Activated CD4-positive, alpha-beta T cell treated with anti-CD3 and anti-CD28 coated beads, Interleukin-2, amount 10 ng/mL, durations not matched to agents 24 days and 14 days (primary cell): Measurements from ENCODE around the gene TRMT13. TPM values are rescaled to one million over a fixed set of nuclear protein-coding genes. Genes with fewer than 3 reads are reported as not detected.

Experiments
- DNase-seq: peaks from one replicate; pipeline ENCODE4 v3.0.0; 2022
- H3K27ac Mint-ChIP-seq: one replicate; pipeline ENCODE4 v1.8.0; 2022; ENCODE audit warnings: mild to moderate bottlenecking, mixed read lengths
- H3K27me3 Mint-ChIP-seq: one replicate; pipeline ENCODE4 v1.8.0; 2022; ENCODE audit warnings: mixed read lengths
- H3K36me3 Mint-ChIP-seq: one replicate; pipeline ENCODE4 v1.8.0; 2022; ENCODE audit warnings: low read depth, mild to moderate bottlenecking, mixed read lengths
- H3K4me1 Mint-ChIP-seq: one replicate; pipeline ENCODE4 v1.8.0; 2021; ENCODE audit warnings: mixed read lengths
- H3K4me3 Mint-ChIP-seq: one replicate; pipeline ENCODE4 v1.8.0; 2022; ENCODE audit warnings: mild to moderate bottlenecking, moderate library complexity, mixed read lengths
- H3K9me3 Mint-ChIP-seq: one replicate; pipeline ENCODE4 v1.8.0; 2021; ENCODE audit warnings: mixed read lengths
- intact Hi-C: fragments of 100-400 bp; cut with micrococcal nuclease; formaldehyde crosslinking; loops from one replicate; pipeline ENCODE4 v1.15.1; 2023
- total RNA-seq: library from RNA; stranded (reverse); gene quantifications from 2 replicates; pipeline ENCODE4 v1.2.3, GENCODE V29; 2022

The TRMT13 gene
- total RNA-seq, 1 donor from 2014 or later = 24.3 TPM

DNA sequence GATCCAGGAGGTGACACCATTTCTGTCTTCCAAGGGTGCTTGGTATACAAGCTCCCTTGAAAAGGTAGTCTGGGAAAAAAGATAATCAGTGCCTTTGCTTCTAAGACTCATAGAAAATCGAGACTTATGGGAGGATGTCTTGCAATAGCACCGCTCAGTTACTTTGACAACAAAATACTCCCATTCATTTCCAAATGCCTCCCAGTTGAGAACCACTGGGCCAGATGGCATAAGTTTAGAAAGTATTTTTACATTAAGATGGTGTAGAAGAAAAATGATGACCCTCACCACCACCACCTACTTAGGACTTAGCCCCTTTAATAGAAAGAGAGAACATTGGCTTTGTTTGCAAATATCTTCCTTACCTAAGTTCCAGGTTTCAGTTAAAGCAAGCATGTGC, 4.6 kb downstream of the TRMT13 start:
- intact Hi-C loops = no loop called here
- peaks cover 39% of the 10 kb centered on the region for H3K36me3 Mint-ChIP-seq
- H3K27ac Mint-ChIP-seq = no peak overlapping the region
- H3K4me1 Mint-ChIP-seq = peaks cover 17% of the 10 kb centered on the region
- H3K4me3 Mint-ChIP-seq = no peak overlapping the region
- no peaks in the 10 kb centered on the region for H3K9me3 Mint-ChIP-seq
- DNase-seq = no peak
- peaks cover 3% of the 10 kb centered on the region for H3K27me3 Mint-ChIP-seq

DNA sequence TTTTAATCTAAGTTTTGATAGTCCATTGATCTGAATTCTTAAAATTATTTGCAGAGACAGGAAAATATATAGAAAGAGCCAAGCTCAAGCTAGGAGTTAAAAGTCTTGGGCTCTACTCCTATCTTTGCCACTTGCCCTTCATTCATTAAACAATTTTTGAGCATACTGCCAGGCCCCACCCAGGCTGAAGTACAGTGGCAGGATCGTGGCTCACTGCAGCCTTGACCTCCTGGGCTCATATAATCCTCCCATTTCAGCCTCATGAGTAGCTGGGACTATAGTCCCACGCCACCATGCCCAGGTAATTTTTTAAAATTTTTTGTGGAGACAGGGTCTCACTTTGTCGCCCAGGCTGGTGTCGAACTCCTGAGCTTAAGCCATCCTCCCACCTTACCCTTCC, 8.2 kb downstream of the TRMT13 start:
- H3K27me3 Mint-ChIP-seq = no peaks in the 10 kb centered on the region
- no peak overlapping the region for H3K27ac Mint-ChIP-seq
- intact Hi-C loops = no loop called here
- no peaks in the 10 kb centered on the region for H3K9me3 Mint-ChIP-seq
- peaks cover 57% of the 10 kb centered on the region for H3K36me3 Mint-ChIP-seq
- H3K4me3 Mint-ChIP-seq = no peak overlapping the region
- no peak for DNase-seq
- H3K4me1 Mint-ChIP-seq = peaks cover 6% of the 10 kb centered on the region

DNA sequence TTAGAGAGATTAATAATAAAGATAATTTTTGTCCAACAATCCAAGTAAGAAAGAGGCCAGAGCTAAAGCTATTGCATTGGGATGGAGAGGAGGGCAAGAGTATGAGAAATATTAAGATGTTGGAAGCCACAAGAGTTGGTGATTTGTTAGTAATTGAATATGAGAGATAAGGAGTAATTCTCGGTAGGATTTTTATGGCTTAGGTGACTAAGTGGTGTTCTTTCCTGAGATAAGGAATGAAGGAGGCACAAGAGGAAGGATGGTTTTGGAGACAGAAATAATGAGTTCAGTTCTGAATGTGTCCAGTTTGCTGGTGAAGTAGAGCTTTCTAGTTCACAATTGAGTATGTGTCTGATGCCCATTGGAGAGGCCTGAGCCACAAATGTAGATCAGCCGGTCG, 9.4 kb downstream of the TRMT13 start:
- Mint-ChIP-seq H3K4me3 (no peak overlapping the region), H3K4me1 (peaks cover 8% of the 10 kb centered on the region), H3K27ac (no peak overlapping the region), H3K36me3 (peaks cover 59% of the 10 kb centered on the region), H3K9me3 (no peaks in the 10 kb centered on the region), H3K27me3 (no peaks in the 10 kb centered on the region)
- DNase-seq = no peak
- intact Hi-C loops = no loop called here

DNA sequence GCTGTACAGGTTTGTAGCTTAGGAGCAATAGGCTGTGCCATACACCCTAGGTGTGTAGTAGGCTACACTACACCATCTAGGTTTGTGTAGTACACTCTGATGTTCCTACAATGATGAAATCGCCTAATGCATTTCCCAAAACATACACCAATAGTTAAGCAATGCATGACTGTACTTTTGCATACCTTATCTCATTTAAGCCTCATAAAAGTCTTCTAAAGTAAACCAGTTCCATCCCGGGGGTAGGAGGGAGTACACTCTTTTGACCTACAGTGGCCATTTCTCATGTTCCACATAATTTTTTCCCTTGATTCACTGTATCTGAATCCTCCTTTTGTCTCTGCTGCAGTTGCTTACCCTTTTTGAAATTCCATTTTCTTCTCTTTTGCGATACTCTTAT, 12.2 kb downstream of the TRMT13 start:
- H3K4me1 Mint-ChIP-seq = peaks cover 9% of the 10 kb centered on the region
- H3K27ac Mint-ChIP-seq = no peak overlapping the region
- H3K27me3 Mint-ChIP-seq = no peaks in the 10 kb centered on the region
- H3K4me3 Mint-ChIP-seq = no peak overlapping the region
- H3K36me3 Mint-ChIP-seq = peaks cover 51% of the 10 kb centered on the region
- no peaks in the 10 kb centered on the region for H3K9me3 Mint-ChIP-seq
- DNase-seq = no peak
- intact Hi-C loops = no loop called here

DNA sequence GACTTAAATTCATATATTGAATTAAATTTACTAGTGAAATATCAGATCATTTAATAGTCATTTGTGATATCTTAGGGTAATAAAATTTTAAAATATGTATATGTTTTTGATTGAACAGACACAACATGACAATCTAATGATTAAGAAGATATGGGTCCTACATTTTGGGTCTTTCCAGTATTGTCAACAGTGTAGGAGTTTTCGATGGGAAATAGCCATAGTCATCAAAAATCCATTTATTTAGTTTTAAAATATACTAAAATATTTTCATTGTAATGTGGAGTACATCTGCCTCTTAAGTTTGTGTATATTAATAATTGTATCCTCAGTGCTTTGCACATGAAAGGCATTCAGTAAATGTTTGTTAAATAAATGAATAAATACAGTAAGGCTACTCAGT, 14.0 kb downstream of the TRMT13 start:
- DNase-seq = no peak
- H3K36me3 Mint-ChIP-seq = peaks cover 42% of the 10 kb centered on the region
- no peak overlapping the region for H3K27ac Mint-ChIP-seq
- H3K27me3 Mint-ChIP-seq = no peaks in the 10 kb centered on the region
- intact Hi-C loops = no loop called here
- H3K4me3 Mint-ChIP-seq = no peak overlapping the region
- peaks cover 9% of the 10 kb centered on the region for H3K4me1 Mint-ChIP-seq
- H3K9me3 Mint-ChIP-seq = no peaks in the 10 kb centered on the region

DNA sequence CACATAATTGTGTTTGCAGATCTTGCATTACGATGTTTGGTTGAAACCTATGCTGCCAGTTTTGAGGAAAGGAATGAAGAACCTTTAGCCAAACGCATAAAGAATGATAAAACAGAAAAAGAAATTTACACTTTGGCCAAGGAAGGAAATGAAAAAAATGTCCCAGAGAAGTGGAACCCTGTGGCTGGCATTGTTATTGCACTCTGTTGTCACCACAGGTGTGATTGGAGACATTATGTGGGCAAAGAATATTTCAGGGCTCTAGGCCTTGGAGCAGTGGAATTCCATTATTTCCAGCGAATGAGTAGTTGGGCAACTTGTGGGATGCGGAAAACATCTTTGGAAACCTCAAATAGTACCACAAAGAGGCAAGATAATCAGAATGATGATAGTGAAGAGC, 14.9 kb downstream of the TRMT13 start:
- H3K9me3 Mint-ChIP-seq = no peaks in the 10 kb centered on the region

DNA sequence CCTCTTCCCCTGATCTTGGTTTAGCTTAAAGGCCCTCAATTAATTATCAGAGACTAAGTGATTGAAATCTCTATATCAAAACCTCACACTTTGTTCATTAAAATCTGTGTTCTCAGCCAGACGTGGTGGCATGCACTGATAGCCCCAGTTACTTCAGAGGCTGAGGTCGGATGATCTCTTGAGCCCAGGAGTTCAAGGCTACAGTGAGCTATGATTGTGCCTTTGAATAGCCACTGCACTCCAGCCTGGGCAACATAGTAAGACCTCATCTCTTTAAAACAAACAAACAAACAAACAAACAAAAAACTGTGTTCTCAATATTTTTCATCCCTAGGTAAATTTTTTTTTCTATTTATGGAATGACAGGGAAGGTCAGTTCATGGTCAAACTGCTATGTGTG, 18.7 kb downstream of the TRMT13 start:
- Mint-ChIP-seq H3K4me1 (peaks cover 8% of the 10 kb centered on the region), H3K4me3 (no peak overlapping the region), H3K27ac (no peak overlapping the region), H3K27me3 (no peaks in the 10 kb centered on the region), H3K9me3 (no peaks in the 10 kb centered on the region), H3K36me3 (peaks cover 14% of the 10 kb centered on the region)
- DNase-seq = no peak
- intact Hi-C loops = no loop called here

More for the DNA sequence above, 14.9 kb downstream of the TRMT13 start:
- Mint-ChIP-seq H3K27ac (no peak overlapping the region), H3K27me3 (no peaks in the 10 kb centered on the region), H3K4me3 (no peak overlapping the region), H3K4me1 (peaks cover 10% of the 10 kb centered on the region), H3K36me3 (peaks cover 35% of the 10 kb centered on the region)
- intact Hi-C loops = no loop called here
- DNase-seq = no peak

DNA sequence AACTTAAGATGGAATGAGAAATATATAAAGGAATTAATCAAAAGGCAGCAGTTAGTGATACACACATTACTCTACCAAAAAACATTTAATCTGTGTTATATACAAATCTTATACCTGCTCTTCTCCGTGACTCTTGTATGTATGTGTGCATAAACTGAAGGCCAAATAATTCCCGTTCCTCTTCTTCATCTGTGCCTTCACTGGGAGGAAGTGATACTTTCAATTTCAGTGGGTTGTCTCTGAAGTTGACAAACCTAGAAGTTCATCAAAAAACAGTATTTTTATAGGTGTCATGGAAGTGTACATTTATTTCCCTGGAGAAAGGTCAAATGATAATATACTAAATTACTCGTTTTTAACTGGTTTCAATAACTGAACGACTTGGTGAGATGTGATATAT, 19.3 kb downstream of the TRMT13 start:
- peaks cover 7% of the 10 kb centered on the region for H3K4me1 Mint-ChIP-seq
- no peak for DNase-seq
- no peaks in the 10 kb centered on the region for H3K27me3 Mint-ChIP-seq
- peaks cover 12% of the 10 kb centered on the region for H3K36me3 Mint-ChIP-seq
- no peak overlapping the region for H3K27ac Mint-ChIP-seq
- H3K4me3 Mint-ChIP-seq = no peak overlapping the region
- intact Hi-C loops = no loop called here
- no peaks in the 10 kb centered on the region for H3K9me3 Mint-ChIP-seq

DNA sequence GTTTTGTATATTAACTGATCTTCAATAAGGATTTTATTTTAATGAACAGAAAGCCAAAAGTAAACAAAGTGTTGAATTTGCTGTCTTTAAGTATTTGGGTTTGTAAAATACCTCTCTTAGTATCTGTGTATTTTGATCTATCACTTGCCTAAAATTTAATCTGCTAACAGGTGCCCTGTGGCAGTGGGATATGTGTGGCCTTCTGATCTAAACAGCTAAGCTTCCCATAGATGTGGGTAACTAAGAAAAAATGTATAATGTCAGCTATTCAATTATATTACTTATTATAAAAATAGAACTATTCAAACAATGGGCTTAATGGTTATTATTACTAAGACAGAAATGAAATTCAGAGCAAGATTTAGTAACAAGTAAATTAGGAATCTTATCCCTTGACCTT, 29.9 kb downstream of the TRMT13 start:
- Mint-ChIP-seq H3K9me3 (no peaks in the 10 kb centered on the region), H3K36me3 (no peaks in the 10 kb centered on the region), H3K4me1 (no peaks in the 10 kb centered on the region), H3K27ac (no peak overlapping the region), H3K4me3 (no peak overlapping the region), H3K27me3 (no peaks in the 10 kb centered on the region)
- intact Hi-C loops = no loop called here
- DNase-seq = no peak

DNA sequence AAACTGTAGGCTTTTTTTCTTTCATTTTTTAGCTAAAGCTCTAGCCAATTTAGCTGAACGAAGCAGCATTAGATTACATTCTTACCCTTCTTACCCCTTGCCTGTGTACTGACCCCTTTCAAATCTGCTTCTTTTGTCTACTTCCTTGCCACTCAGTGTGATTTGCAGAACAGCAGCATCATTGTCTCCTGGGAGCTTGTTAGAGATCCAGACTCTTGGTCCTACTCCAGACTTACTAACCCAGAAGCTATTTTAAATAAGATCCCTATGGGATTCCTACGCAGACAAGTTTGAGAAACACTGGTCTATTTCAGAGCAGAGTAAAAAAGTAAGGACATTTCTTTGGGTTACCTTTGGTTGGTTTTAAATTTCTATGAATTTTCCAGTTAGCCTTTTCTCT, 31.3 kb downstream of the TRMT13 start:
- H3K27ac Mint-ChIP-seq = no peak overlapping the region
- no peaks in the 10 kb centered on the region for H3K4me1 Mint-ChIP-seq
- no peaks in the 10 kb centered on the region for H3K9me3 Mint-ChIP-seq
- no peak overlapping the region for H3K4me3 Mint-ChIP-seq
- intact Hi-C loops = no loop called here
- H3K36me3 Mint-ChIP-seq = no peaks in the 10 kb centered on the region
- no peak for DNase-seq
- H3K27me3 Mint-ChIP-seq = no peaks in the 10 kb centered on the region

DNA sequence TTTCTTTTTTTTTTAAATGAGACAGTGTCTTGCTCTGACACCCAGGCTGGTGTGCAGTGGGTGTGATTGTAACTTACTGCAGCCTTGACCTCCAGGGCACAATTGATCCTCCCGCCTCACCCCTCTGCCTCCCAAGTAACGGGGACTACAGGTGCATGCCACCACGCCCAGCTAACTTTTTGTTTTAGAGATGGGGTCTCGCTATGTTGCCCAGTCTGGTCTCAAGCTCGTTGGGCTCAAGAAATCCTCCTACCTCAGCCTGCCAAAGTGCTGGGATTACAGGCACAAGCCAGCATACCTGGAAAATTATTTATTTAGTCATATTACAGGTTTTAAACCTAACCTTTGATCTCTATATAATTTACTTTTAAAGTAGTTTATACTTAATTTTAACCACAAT, 31.7 kb downstream of the TRMT13 start:
- Mint-ChIP-seq H3K9me3 (no peaks in the 10 kb centered on the region), H3K4me1 (no peaks in the 10 kb centered on the region), H3K4me3 (no peak overlapping the region), H3K36me3 (no peaks in the 10 kb centered on the region), H3K27ac (no peak overlapping the region), H3K27me3 (no peaks in the 10 kb centered on the region)
- intact Hi-C loops = no loop called here
- no peak for DNase-seq

DNA sequence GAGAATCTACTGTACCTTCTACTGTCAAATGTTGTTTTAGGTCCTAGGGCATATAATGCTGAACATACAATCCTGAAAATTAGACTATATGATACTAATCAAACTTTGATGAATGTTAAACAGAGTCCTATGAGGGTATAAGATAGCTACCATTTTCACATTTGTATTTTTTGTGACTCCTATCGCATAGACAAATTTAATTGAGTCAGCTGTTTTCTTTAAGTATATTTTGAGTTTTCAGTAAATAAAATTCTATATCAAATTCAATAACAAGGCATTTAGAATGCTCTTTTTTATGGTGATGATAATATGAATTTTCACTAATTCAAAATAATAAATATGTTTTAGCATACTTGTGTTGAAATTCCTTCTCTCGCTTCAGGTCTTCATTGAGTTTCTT, 35.1 kb downstream of the TRMT13 start:
- H3K27ac Mint-ChIP-seq = no peak overlapping the region

DNA sequence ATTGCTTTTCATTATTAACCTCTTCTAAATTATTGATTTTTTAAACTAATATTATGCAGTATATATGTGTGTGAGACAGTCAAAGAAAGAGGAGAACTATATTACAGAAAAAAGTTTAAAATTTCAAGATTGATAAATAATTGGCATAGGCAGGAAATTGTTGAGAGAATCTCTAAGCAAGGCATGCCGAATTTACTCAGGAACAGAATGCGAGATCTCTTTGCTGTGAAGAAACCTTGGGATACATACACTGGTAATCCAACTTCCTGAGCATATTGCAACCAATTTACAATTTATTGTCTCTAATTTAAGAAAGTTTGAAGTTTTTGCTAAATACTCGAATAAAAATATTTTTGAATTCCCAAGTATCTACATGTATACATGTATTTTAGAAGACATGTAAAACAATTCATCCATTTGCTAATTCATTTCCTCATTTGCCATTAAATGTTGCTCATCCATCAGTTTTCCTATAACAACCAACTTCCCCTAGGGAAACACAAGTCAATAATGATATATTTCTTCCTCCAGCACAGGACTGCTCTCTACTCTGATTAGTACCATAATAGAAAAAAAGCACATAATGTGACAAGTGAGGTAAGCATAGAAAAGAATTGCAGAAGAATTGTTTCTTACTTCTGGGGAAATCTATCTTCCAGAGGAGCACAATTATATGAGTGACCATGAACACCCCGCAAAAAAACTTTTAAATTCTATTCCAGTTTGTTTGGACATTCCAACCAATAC, 44.5 kb downstream of the TRMT13 start:
- Mint-ChIP-seq H3K9me3 (no peaks in the 10 kb centered on the region), H3K36me3 (no peaks in the 10 kb centered on the region)

More for the DNA sequence above, 35.1 kb downstream of the TRMT13 start:
- intact Hi-C loops = no loop called here
- H3K36me3 Mint-ChIP-seq = no peaks in the 10 kb centered on the region
- H3K9me3 Mint-ChIP-seq = no peaks in the 10 kb centered on the region
- peaks cover 4% of the 10 kb centered on the region for H3K27me3 Mint-ChIP-seq
- H3K4me3 Mint-ChIP-seq = no peak overlapping the region
- DNase-seq = no peak
- no peaks in the 10 kb centered on the region for H3K4me1 Mint-ChIP-seq

DNA sequence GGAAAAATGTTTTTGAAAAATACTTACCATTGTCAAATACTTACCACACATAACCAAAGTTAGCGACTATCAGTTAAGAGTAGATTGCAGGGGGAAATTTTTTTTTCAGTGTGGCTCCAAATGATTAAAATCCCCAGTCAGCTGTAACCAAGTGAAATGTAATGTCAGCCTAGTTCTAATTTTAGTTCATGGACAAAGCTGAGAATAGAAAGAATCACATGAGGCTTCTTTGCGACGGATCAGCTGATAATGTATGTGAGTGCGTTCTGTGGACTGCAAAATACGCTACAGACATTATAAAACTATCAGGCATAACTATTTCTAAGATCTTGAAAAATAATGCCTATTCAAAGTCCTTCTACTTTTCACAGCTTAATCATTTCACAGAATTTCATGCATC, 45.1 kb downstream of the TRMT13 start, which contains the start of gene LRRC39:
Gene LRRC39 (minus strand): TSS at position 166 of the 400 bp plus-strand sequence. CDS start 9,740 bp downstream, outside the sequence.
- no peaks in the 10 kb centered on the region for H3K36me3 Mint-ChIP-seq
- no peaks in the 10 kb centered on the region for H3K9me3 Mint-ChIP-seq
- H3K4me3 Mint-ChIP-seq = no peak within 1 kb of the TSS
- DNase-seq = no peak
- no peaks in the 10 kb centered on the region for H3K4me1 Mint-ChIP-seq
- intact Hi-C loops = no loop called here
- H3K27me3 Mint-ChIP-seq = peaks cover 6% of the 10 kb centered on the region
- no peak within 1 kb of the TSS for H3K27ac Mint-ChIP-seq

More for the DNA sequence above, 44.5 kb downstream of the TRMT13 start:
- Mint-ChIP-seq H3K27me3 (peaks cover 6% of the 10 kb centered on the region), H3K4me1 (no peaks in the 10 kb centered on the region), H3K27ac (no peak overlapping the region), H3K4me3 (no peak overlapping the region)
- intact Hi-C loops = no loop called here
- DNase-seq = no peak

DNA sequence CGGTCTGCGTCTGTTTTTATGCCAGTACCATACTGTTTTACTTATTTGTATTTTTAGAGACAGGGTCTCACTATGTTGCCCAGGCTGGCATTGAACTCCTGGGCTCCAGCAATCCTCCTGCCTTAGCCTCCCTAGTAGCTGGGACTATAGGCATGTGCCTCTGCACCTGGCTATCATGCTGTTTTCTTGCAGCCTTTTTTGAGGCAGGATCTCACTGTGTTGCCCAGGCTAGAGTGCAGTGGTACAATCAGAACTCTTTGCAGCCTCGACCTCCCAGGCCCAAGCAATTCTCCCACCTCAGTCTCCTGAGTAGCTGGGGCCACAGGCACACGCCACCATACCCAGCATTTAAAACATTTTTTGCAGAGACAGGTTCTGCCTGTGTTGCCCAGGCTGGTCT, 50.4 kb downstream of the TRMT13 start:
- no peaks in the 10 kb centered on the region for H3K27me3 Mint-ChIP-seq
- no peak overlapping the region for H3K27ac Mint-ChIP-seq
- H3K4me1 Mint-ChIP-seq = no peaks in the 10 kb centered on the region
- intact Hi-C loops = no loop called here
- no peaks in the 10 kb centered on the region for H3K36me3 Mint-ChIP-seq
- DNase-seq = no peak
- no peak overlapping the region for H3K4me3 Mint-ChIP-seq
- no peaks in the 10 kb centered on the region for H3K9me3 Mint-ChIP-seq
